Pancreas (tissue), 10 donors: ENCODE data around the gene CTNNA3. TPM values are rescaled to one million over a fixed set of nuclear protein-coding genes. Genes with fewer than 3 reads are reported as not detected.

Source experiments
- ATAC-seq, 4 donors: fragments of 200-7000 bp; cut with Tn5 transposase; one replicate each; pipeline versions ENCODE4 v1.8.0 to v1.9.1; 2020; ENCODE audit warnings: mild to moderate bottlenecking in 4 of 4, moderate library complexity in 4 of 4
- DNase-seq, 6 donors: peaks; one replicate each; pipeline ENCODE4 v3.0.0-alpha.2; 2020
- FAIRE-seq: peaks from 2 replicates; lab custom pipeline; 2012; peaks lifted over from hg19 to GRCh38; lab: Jason Lieb, UNC
- H3K27ac ChIP-seq, 4 donors: fragments of 200-600 bp; sonication (generic); 1 replicate in 3 of 4; 2 replicates in 1 of 4; pipeline versions ENCODE4 v1.5.0 to v1.8.0; 2020
- H3K27me3 ChIP-seq, 4 donors: fragments of 200-600 bp; one replicate each; pipeline ENCODE4 v1.8.0; 2021
- H3K36me3 ChIP-seq, 3 donors: fragments of 200-600 bp; sonication (generic) in 1 of 3; one replicate each; pipeline versions ENCODE4 v1.5.0 to v1.8.0; 2020 to 2021
- H3K4me1 ChIP-seq, 3 donors: fragments of 200-600 bp; one replicate each; pipeline ENCODE4 v1.8.0; 2021
- H3K4me3 ChIP-seq, 4 donors: fragments of 200-600 bp; sonication (generic) in 2 of 4; one replicate each; pipeline versions ENCODE4 v1.5.0 to v1.8.0; 2020 to 2021
- H3K9me3 ChIP-seq, 4 donors: fragments of 200-600 bp; one replicate each; pipeline ENCODE4 v1.8.0; 2021
- WGBS, 2 donors: extraction: QIAGEN DNeasy Blood & Tissue Kit; methylation state at CpG; one replicate each; pipeline ENCODE4 v1.1.7; 2013; 5-methylcytosine and 5-hydroxymethylcytosine counted together
- intact Hi-C, 3 donors: fragments of 100-400 bp; cut with DNase I; formaldehyde crosslinking; loops; one replicate each; pipeline versions ENCODE4 v1.11.1 to v1.14.2; 2022
- polyA plus RNA-seq, 2 donors: library from polyadenylated mRNA; stranded (reverse); fragments of 200-250 nt; gene quantifications; one replicate each; pipeline ENCODE4 v1.2.3, GENCODE V29; 2013
- total RNA-seq, 6 donors: library from RNA; stranded (reverse); fragmentation: NEBNext Ultra II Directional in 4 of 6; extraction: Animal tissue kit (Norgen Biotek cat#: 25700) in 4 of 6; gene quantifications; one replicate each; pipeline versions ENCODE4 v1.2.1 to v1.2.4, GENCODE V29; 2021 to 2023
- TF ChIP-seq, protein P1 (sequence below), 4 donors: fragments of 200-600 bp; sonication (generic) in 3 of 4; IDR thresholded peaks; one replicate each; pipeline versions ENCODE4 v1.5.0 to v1.8.0; 2021; ENCODE audit warnings: antibody characterized with exemption in 4 of 4
- donor health status: healthy with polysubstance abuse.
- donor health status: DM: no; HTN: no; CAD: no; lungs with moderate emphysema.
- donor health status: DM: no; HTN: no; CAD: no.
- donor health status: control.
- donor health status: control.
- donor health status: Bipolar disorder and iron deficiency.
- donor health status: DM: yes; HTN: yes; CAD: no.
- donor health status: DM: no; HTN: no; CAD: no.
- donor health status: DM: no; HTN: no; CAD: no.
- donor health status: DM: yes; HTN: yes; CAD: no.

CTNNA3 gene
- total and polyA plus RNA-seq, 8 donors, result 0.02 to 0.83 (median 0.21) TPM

GRCh38 chr10:67144530-67144929, 551.5 kb downstream of the CTNNA3 start:
- Histone ChIP-seq H3K4me3 (no peak overlapping the region), H3K9me3 (no peaks in the 10 kb centered on the region), H3K36me3 (no peaks in the 10 kb centered on the region), H3K4me1 (no peaks in the 10 kb centered on the region), H3K27me3 (no peaks in the 10 kb centered on the region), H3K27ac (no peak overlapping the region)
- TF ChIP-seq, protein P1, sequence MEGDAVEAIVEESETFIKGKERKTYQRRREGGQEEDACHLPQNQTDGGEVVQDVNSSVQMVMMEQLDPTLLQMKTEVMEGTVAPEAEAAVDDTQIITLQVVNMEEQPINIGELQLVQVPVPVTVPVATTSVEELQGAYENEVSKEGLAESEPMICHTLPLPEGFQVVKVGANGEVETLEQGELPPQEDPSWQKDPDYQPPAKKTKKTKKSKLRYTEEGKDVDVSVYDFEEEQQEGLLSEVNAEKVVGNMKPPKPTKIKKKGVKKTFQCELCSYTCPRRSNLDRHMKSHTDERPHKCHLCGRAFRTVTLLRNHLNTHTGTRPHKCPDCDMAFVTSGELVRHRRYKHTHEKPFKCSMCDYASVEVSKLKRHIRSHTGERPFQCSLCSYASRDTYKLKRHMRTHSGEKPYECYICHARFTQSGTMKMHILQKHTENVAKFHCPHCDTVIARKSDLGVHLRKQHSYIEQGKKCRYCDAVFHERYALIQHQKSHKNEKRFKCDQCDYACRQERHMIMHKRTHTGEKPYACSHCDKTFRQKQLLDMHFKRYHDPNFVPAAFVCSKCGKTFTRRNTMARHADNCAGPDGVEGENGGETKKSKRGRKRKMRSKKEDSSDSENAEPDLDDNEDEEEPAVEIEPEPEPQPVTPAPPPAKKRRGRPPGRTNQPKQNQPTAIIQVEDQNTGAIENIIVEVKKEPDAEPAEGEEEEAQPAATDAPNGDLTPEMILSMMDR (IDR thresholded peaks at IDR 0.05), result no peak
- intact Hi-C loops, result no loop called here
- no peak for FAIRE-seq
- no peak for DNase-seq
- ATAC-seq, result no peak
- WGBS, 2 donors, result 95 to 98% methylated on average over 1 of the region's 1 CpG

DNA sequence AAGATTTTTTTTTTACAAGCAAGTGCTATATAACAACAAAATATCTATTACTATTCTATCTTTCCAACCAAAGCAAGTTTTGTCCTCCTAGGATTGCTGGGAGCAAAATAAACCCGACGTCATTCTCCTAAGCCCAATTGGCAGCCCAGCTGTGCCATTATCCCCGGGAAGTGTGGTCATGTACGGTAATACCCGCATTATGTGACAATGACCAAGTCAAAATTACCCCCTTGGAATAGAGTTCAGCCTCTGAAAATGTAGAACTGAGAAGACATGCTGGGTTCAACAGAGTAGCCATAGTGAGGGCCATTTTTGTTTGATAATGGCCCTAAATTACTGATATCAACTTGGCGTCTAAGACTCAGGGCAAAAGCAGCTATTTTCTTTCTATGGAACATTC, 554.7 kb downstream of the CTNNA3 start:
- ATAC-seq (no peak), DNase-seq (no peak), FAIRE-seq (no peak)
- H3K4me1 ChIP-seq, result no peaks in the 10 kb centered on the region
- no peaks in the 10 kb centered on the region for H3K36me3 ChIP-seq
- TF ChIP-seq, protein P1 (IDR thresholded peaks at IDR 0.05), result no peak
- H3K27me3 ChIP-seq, result no peaks in the 10 kb centered on the region
- intact Hi-C loops, result no loop called here
- H3K4me3 ChIP-seq, result no peak overlapping the region
- H3K9me3 ChIP-seq, result no peaks in the 10 kb centered on the region
- H3K27ac ChIP-seq, result no peak overlapping the region
- 78 to 80% methylated on average over 6 of the region's 6 CpGs for WGBS, 2 donors

- Histone ChIP-seq H3K27me3 (no peaks in the 10 kb centered on the region), H3K4me3 (no peak overlapping the region), H3K36me3 (no peaks in the 10 kb centered on the region), H3K27ac (no peak overlapping the region), H3K9me3 (no peaks in the 10 kb centered on the region), H3K4me1 (no peaks in the 10 kb centered on the region)
- FAIRE-seq (no peak), ATAC-seq (no peak), DNase-seq (no peak)
- TF ChIP-seq, protein P1 (IDR thresholded peaks at IDR 0.05), result no peak
- intact Hi-C loops, result no loop called here
- WGBS, 2 donors, result 54 to 63% methylated on average over 2 of the region's 2 CpGs
These were observed 555.4 kb downstream of the CTNNA3 start for GRCh38 chr10:67140641-67141040.

DNA sequence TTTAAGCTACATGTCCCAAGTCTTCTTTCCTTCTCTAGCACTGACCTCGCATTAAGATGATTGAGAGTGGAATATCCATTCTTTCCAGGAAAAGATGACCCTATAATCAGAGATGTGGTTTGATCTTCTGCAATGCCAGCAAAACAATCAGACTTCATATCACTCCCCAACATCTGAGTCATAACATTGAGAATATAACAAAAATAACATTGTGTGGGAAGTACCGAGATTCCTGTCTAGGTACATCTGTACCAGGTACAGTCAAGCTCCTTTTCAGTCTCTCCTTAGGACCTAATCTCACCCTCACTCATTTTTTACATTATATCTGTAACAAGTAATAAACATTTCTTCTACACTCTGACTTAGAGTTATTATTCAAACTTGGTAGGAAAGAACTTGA, 568.6 kb downstream of the CTNNA3 start:
- Histone ChIP-seq H3K9me3 (no peaks in the 10 kb centered on the region), H3K4me1 (no peaks in the 10 kb centered on the region), H3K4me3 (no peak overlapping the region), H3K36me3 (no peaks in the 10 kb centered on the region), H3K27ac (no peak overlapping the region), H3K27me3 (no peaks in the 10 kb centered on the region)
- intact Hi-C loops, result no loop called here
- FAIRE-seq (no peak), DNase-seq (no peak), ATAC-seq (no peak)
- 84 to 89% methylated on average over 2 of the region's 2 CpGs for WGBS, 2 donors
- TF ChIP-seq, protein P1 (IDR thresholded peaks at IDR 0.05), result no peak

DNA sequence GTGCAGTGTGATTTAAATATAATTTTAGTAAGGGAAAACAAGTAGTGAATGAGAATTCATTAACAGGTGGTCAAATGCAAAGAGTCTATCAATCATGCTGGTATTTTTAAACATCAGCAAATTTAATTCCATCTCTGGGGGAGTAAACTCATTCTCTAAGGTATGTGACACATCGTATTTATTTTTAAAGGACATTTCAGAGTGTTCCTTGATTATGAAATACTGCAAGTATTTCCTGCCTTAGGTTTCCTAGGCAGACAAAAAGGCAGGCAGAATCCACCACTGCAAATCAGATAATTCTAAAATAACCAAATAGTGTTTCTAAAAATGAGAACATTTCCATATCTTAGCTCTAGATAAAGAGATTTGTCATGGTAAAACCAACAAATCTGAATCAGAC, 576.3 kb downstream of the CTNNA3 start:
- ATAC-seq (no peak), DNase-seq (no peak), FAIRE-seq (no peak)
- Histone ChIP-seq H3K36me3 (no peaks in the 10 kb centered on the region), H3K27me3 (no peaks in the 10 kb centered on the region), H3K4me3 (no peak overlapping the region), H3K27ac (no peak overlapping the region), H3K4me1 (peaks cover 0 to 2% (median 0%) of the 10 kb centered on the region in 3 donors), H3K9me3 (no peaks in the 10 kb centered on the region)
- TF ChIP-seq, protein P1 (IDR thresholded peaks at IDR 0.05), result no peak
- 42 to 49% methylated on average over 1 of the region's 1 CpG for WGBS, 2 donors
- intact Hi-C loops, result no loop called here
